Calu3 (cell line): ENCODE data around the gene LVRN. TPM values are rescaled to one million over a fixed set of nuclear protein-coding genes. Genes with fewer than 3 reads are reported as not detected.

ENCODE experiments used
- BruUV-seq: library from RNA; stranded (reverse); fragments of 400-500 nt; replicated peaks from 2 replicates; lab custom pipeline; 2021; lab: Mats Ljungman, UMichigan
- CTCF ChIA-PET: fragments of 300-600 bp; sonication (Branson Sonifier 250); formaldehyde crosslinking; loops from one replicate; lab custom pipeline; 2022; ENCODE audit warnings: antibody characterized with exemption; lab: Charles Lee
- DNase-seq: peaks from one replicate; pipeline ENCODE4 v3.0.0; 2022
- H3K27ac Mint-ChIP-seq: one replicate; pipeline ENCODE4 v1.8.0; 2022; ENCODE audit warnings: mixed read lengths; ENCODE audit not compliant: unreplicated experiment
- H3K27me3 Mint-ChIP-seq: one replicate; pipeline ENCODE4 v1.8.0; 2022; ENCODE audit warnings: mixed read lengths; ENCODE audit not compliant: unreplicated experiment
- H3K36me3 Mint-ChIP-seq: one replicate; pipeline ENCODE4 v1.8.0; 2022; ENCODE audit warnings: mild to moderate bottlenecking, moderate library complexity, mixed read lengths; ENCODE audit not compliant: insufficient read depth, unreplicated experiment
- H3K4me1 Mint-ChIP-seq: one replicate; pipeline ENCODE4 v1.8.0; 2022; ENCODE audit warnings: mild to moderate bottlenecking, low read depth, mixed read lengths; ENCODE audit not compliant: unreplicated experiment
- H3K4me3 Mint-ChIP-seq: one replicate; pipeline ENCODE4 v1.8.0; 2022; ENCODE audit warnings: mild to moderate bottlenecking, low read depth, moderate library complexity, mixed read lengths; ENCODE audit not compliant: unreplicated experiment
- H3K9me3 Mint-ChIP-seq: one replicate; pipeline ENCODE4 v1.8.0; 2022; ENCODE audit warnings: low read depth, mixed read lengths; ENCODE audit not compliant: unreplicated experiment
- intact Hi-C: fragments of 100-400 bp; cut with micrococcal nuclease; formaldehyde crosslinking; loops from one replicate; pipeline ENCODE4 v1.10.0; 2022; ENCODE audit not compliant: unreplicated experiment
- total RNA-seq: library from RNA; stranded (reverse); gene quantifications from 2 replicates; pipeline ENCODE4 v1.2.3, GENCODE V29; 2022
- TF ChIP-seq, protein P1 (sequence below): fragments of 200-600 bp; IDR thresholded peaks from one replicate; pipeline ENCODE4 v1.8.0; 2022; ENCODE audit warnings: antibody characterized with exemption; ENCODE audit not compliant: unreplicated experiment

The LVRN gene
- total RNA-seq, 1 experiment from 2014 or later, result 0.14 TPM

DNA sequence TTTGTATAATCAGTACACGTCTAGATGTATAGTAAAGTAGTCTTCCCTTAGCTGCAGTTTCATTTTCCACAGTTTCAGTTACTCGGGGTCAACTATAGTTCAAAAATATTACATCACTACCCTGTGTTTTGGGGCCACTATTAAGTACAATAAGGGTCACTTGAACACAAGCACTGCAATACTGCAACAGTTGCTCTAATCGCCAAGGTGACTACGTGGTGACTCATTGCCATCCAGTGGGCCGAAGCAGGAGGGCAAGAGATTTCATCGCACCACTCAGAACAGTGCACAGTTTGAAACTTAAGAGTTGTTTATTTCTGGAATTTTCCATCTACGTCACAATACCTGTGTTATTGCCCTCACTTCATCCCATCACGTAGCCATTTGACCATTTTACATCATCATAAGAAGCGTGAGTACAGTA is 69.8 kb downstream of the LVRN start, which contains the start of gene ARL14EPL:
Gene ARL14EPL, plus strand, starts transcription at position 379 of the 424 bp plus-strand sequence. CDS start 18,994 bp downstream, outside the sequence.
- BruUV-seq, result no TSS peak
- H3K36me3 Mint-ChIP-seq, result peaks cover 4% of the 10 kb centered on the region
- TF ChIP-seq, protein P1, sequence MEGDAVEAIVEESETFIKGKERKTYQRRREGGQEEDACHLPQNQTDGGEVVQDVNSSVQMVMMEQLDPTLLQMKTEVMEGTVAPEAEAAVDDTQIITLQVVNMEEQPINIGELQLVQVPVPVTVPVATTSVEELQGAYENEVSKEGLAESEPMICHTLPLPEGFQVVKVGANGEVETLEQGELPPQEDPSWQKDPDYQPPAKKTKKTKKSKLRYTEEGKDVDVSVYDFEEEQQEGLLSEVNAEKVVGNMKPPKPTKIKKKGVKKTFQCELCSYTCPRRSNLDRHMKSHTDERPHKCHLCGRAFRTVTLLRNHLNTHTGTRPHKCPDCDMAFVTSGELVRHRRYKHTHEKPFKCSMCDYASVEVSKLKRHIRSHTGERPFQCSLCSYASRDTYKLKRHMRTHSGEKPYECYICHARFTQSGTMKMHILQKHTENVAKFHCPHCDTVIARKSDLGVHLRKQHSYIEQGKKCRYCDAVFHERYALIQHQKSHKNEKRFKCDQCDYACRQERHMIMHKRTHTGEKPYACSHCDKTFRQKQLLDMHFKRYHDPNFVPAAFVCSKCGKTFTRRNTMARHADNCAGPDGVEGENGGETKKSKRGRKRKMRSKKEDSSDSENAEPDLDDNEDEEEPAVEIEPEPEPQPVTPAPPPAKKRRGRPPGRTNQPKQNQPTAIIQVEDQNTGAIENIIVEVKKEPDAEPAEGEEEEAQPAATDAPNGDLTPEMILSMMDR, result no peak
- H3K27me3 Mint-ChIP-seq, result no peaks in the 10 kb centered on the region
- intact Hi-C loops, result loop anchor here (1.0 to 2.0 kb wide), 4 partner anchors 53 to 398 kb away; partner anchors contain the start of genes AP3S1 and ATG12
- peak; percentile 83 for DNase-seq
- H3K9me3 Mint-ChIP-seq, result peaks cover 2% of the 10 kb centered on the region
- H3K4me1 Mint-ChIP-seq, result no peaks in the 10 kb centered on the region
- H3K4me3 Mint-ChIP-seq, result no peak within 1 kb of the TSS
- H3K27ac Mint-ChIP-seq, result peak within 1 kb of the TSS; percentile 55
- CTCF ChIA-PET, result interaction anchor here (0.7 to 1.2 kb wide), 3 partner anchors 46 to 144 kb away, joined by 3 to 7 read pairs (median 4); no protein-coding TSS in a partner anchor

DNA sequence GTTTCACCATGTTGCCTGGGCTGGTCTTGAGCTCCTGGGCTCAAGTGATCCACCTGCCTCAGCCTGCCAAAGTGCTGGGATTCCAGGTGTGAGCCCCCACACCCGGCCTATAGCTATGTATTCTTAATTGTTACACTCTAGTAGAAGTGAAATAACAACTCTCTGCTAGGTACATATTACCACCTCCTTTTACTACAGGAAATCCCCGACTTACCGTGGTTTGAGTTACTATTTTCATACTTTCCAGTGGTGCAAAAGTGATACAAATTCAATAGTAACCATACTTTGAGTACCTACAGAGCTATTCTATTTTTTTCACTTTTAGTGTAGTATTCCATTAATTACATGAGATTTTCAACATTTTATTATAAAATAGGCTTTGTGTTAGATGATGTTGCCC is 70.7 kb downstream of the LVRN start:
- CTCF ChIA-PET, result interaction anchor here (0.8 to 1.2 kb wide), 3 partner anchors 10 to 192 kb away, joined by 3 to 9 read pairs (median 3); partner anchors contain the start of genes AP3S1 and ATG12

GRCh38 chr5:116035123-116035522 is 72.8 kb downstream of the LVRN start:
- no TSS peak for BruUV-seq
- H3K4me1 Mint-ChIP-seq, result no peaks in the 10 kb centered on the region
- CTCF ChIA-PET, result no interaction called here
- no peaks in the 10 kb centered on the region for H3K27me3 Mint-ChIP-seq
- intact Hi-C loops, result no loop called here
- H3K36me3 Mint-ChIP-seq, result peaks cover 4% of the 10 kb centered on the region
- no peak overlapping the region for H3K4me3 Mint-ChIP-seq
- DNase-seq, result no peak
- H3K9me3 Mint-ChIP-seq, result no peaks in the 10 kb centered on the region
- no peak overlapping the region for H3K27ac Mint-ChIP-seq
- TF ChIP-seq, protein P1, result no peak

More for the DNA sequence above, 70.7 kb downstream of the LVRN start:
- intact Hi-C loops, result loop anchor here (1.0 to 2.0 kb wide), 4 partner anchors 54 to 399 kb away; partner anchors contain the start of genes AP3S1 and ATG12
- Mint-ChIP-seq H3K4me3 (no peak overlapping the region), H3K27ac (no peak overlapping the region), H3K36me3 (peaks cover 4% of the 10 kb centered on the region), H3K4me1 (no peaks in the 10 kb centered on the region), H3K27me3 (no peaks in the 10 kb centered on the region), H3K9me3 (peaks cover 2% of the 10 kb centered on the region)
- TF ChIP-seq, protein P1, result no peak
- BruUV-seq, result no TSS peak
- DNase-seq, result no peak

DNA sequence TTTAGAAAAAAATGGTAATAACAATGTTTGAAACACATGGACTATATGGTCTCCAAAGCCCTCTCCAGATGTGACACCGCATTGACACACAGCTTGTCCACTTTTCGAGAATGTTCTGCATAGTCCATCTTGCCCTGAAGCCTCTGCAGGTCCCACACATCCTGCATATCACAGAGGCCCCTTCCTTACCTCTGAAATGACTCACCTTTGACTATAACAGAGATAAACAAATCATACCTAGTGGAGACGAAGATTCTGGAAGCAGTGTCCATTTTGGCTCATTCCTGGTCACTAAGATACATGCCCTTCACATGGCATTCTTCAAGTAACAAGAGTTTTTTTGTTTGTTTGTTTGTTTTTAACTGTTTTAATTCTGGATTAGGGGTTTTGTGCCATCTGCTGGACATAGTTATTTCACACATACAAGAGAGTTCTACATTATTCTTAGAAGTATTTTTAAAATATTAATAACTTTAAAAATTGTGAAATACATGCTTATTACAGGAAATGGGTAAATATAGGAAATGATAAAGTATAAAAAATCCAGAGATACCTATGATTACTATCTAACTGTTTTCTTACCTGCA is 75.1 kb downstream of the LVRN start:
- no peaks in the 10 kb centered on the region for H3K4me1 Mint-ChIP-seq
- TF ChIP-seq, protein P1, result no peak
- H3K27ac Mint-ChIP-seq, result no peak overlapping the region
- no peaks in the 10 kb centered on the region for H3K9me3 Mint-ChIP-seq
- H3K4me3 Mint-ChIP-seq, result no peak overlapping the region
- CTCF ChIA-PET, result no interaction called here
- DNase-seq, result no peak
- intact Hi-C loops, result no loop called here
- peaks cover under 1% of the 10 kb centered on the region for H3K36me3 Mint-ChIP-seq
- H3K27me3 Mint-ChIP-seq, result no peaks in the 10 kb centered on the region
- BruUV-seq, result no TSS peak
